Endothelial cell (in vitro differentiated cells): ENCODE data around the gene VPS45. TPM values are rescaled to one million over a fixed set of nuclear protein-coding genes. Genes with fewer than 3 reads are reported as not detected.

Source experiments
- DNase-seq: peaks from one replicate; pipeline ENCODE4 v3.0.0; 2021; ENCODE audit warnings: low spot score
- H3K27ac Mint-ChIP-seq: one replicate; pipeline ENCODE4 v1.8.0; 2021; ENCODE audit warnings: mixed read lengths, inconsistent platforms; ENCODE audit not compliant: unreplicated experiment
- H3K27me3 Mint-ChIP-seq: one replicate; pipeline ENCODE4 v1.8.0; 2021; ENCODE audit warnings: mild to moderate bottlenecking, moderate library complexity, mixed read lengths, inconsistent platforms; ENCODE audit not compliant: unreplicated experiment
- H3K36me3 Mint-ChIP-seq: one replicate; pipeline ENCODE4 v1.8.0; 2021; ENCODE audit warnings: mild to moderate bottlenecking, low read depth, mixed read lengths, inconsistent platforms; ENCODE audit not compliant: unreplicated experiment
- H3K4me1 Mint-ChIP-seq: one replicate; pipeline ENCODE4 v1.8.0; 2021; ENCODE audit warnings: mild to moderate bottlenecking, mixed read lengths, inconsistent platforms; ENCODE audit not compliant: unreplicated experiment
- H3K4me3 Mint-ChIP-seq: one replicate; pipeline ENCODE4 v1.8.0; 2021; ENCODE audit warnings: mild to moderate bottlenecking, mixed read lengths, inconsistent platforms; ENCODE audit not compliant: unreplicated experiment
- H3K9me3 Mint-ChIP-seq: one replicate; pipeline ENCODE4 v1.8.0; 2021; ENCODE audit warnings: mixed read lengths, inconsistent platforms; ENCODE audit not compliant: unreplicated experiment
- CTCF ChIP-seq: fragments of 200-600 bp; sonication (generic); IDR thresholded peaks from one replicate; pipeline ENCODE4 v1.5.0; 2021; ENCODE audit warnings: antibody characterized with exemption; ENCODE audit not compliant: unreplicated experiment
- total RNA-seq: library from RNA; stranded (reverse); fragmentation: NEBNext Ultra II Directional; extraction: Animal tissue kit (Norgen Biotek cat#: 25700); gene quantifications from one replicate; pipeline ENCODE4 v1.2.1, GENCODE V29; 2021; ENCODE audit not compliant: unreplicated experiment

VPS45 gene
- total RNA-seq, 1 donor from 2014 or later: 32.5 TPM

- Mint-ChIP-seq H3K36me3 (peaks cover 16% of the 10 kb centered on the region), H3K9me3 (no peaks in the 10 kb centered on the region)
Measured at GRCh38 chr1:150109586-150109985, 42.0 kb downstream of the VPS45 start.

GRCh38 chr1:150110116-150110515 lies 42.5 kb downstream of the VPS45 start:
- Mint-ChIP-seq H3K36me3 (peaks cover 19% of the 10 kb centered on the region), H3K27me3 (no peaks in the 10 kb centered on the region), H3K27ac (peak overlapping the region; percentile 78), H3K9me3 (peaks cover 3% of the 10 kb centered on the region), H3K4me1 (peaks cover 17% of the 10 kb centered on the region), H3K4me3 (no peak overlapping the region)
- no peak for TF ChIP-seq CTCF
- no peak for DNase-seq

More at GRCh38 chr1:150109586-150109985, 42.0 kb downstream of the VPS45 start:
- Mint-ChIP-seq H3K4me1 (peaks cover 17% of the 10 kb centered on the region), H3K27ac (peak overlapping the region; percentile 78), H3K27me3 (no peaks in the 10 kb centered on the region), H3K4me3 (no peak overlapping the region)
- DNase-seq: no peak
- no peak for TF ChIP-seq CTCF

DNA sequence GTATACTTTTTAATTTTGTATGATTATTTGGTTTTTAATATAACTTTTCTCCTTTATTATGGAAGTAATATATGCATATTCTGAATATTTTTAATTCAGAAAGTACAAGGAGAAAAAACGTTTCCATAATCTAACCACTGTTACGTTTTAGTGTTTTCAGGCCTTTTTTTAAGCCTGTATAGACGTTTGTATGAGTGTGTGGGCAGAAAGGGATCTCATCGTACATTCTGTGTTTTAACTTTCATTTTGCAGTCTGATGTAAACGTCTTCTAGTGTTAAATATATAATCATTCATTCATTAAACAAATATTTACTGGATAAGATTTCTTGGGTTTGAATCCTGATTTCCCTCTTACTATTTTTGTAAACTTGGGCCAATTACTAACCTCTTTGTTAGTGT lies 44.1 kb downstream of the VPS45 start:
- DNase-seq: no peak
- Mint-ChIP-seq H3K9me3 (peaks cover 5% of the 10 kb centered on the region), H3K4me3 (no peak overlapping the region), H3K27ac (no peak overlapping the region), H3K36me3 (peaks cover 24% of the 10 kb centered on the region), H3K27me3 (no peaks in the 10 kb centered on the region), H3K4me1 (peaks cover 17% of the 10 kb centered on the region)
- no peak for TF ChIP-seq CTCF

DNA sequence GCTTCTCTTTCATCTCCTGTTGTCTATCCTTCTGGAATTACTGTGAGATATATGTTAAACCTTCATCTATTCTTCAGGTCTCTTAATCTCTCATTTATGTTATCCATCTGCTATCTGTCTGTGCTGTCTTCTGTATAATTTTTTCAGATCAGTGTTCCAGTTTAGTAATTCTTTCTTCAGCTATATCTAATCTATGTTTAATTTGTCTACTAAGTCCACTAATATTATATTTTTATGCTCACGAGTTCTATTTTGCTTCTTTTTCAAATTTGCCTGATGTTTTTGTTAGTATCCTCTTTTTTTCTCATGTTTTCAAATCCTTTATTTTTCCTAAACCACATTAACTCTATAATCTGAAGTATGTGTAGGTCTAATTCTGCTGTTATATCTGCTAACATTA lies 47.5 kb downstream of the VPS45 start:
- TF ChIP-seq CTCF: no peak
- peak overlapping the region; percentile 10 for H3K4me3 Mint-ChIP-seq
- peaks cover 5% of the 10 kb centered on the region for H3K9me3 Mint-ChIP-seq
- no peak overlapping the region for H3K27ac Mint-ChIP-seq
- peaks cover 6% of the 10 kb centered on the region for H3K4me1 Mint-ChIP-seq
- no peak for DNase-seq
- H3K27me3 Mint-ChIP-seq: no peaks in the 10 kb centered on the region
- H3K36me3 Mint-ChIP-seq: peaks cover 24% of the 10 kb centered on the region

DNA sequence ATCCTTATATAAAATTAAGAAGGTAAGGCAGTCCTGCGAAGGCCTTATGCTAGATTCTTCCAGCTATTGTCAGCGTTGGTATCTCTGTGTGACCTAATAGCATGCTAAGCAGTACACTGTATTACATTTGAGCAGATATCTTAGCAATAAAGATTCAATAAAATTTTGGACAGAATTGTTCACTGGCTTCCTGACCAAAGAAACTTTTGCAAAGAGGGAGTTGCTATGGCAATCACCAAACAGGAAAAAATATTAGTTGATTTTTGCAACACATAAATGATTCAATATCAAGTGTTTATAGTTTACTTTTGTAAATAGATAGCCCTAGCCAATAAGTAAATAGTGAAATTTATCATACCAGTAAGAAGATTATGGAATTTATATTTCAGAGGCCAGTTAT lies 51.1 kb downstream of the VPS45 start:
- TF ChIP-seq CTCF: no peak
- Mint-ChIP-seq H3K27me3 (no peaks in the 10 kb centered on the region), H3K4me3 (no peak overlapping the region), H3K9me3 (peaks cover 5% of the 10 kb centered on the region), H3K27ac (no peak overlapping the region), H3K36me3 (peaks cover 13% of the 10 kb centered on the region), H3K4me1 (peaks cover 2% of the 10 kb centered on the region)
- no peak for DNase-seq
